Stimulated activated CD8-positive, alpha-beta memory T cell treated with anti-CD3 and anti-CD28 coated beads, Interleukin-12 subunit alpha, Interleukin-12 subunit beta, amount 100 ng/mL, for 4 hours (primary cell): ENCODE measurements around the gene LGI2.

Experiments used
- DNase-seq: peaks from one replicate; pipeline ENCODE4 v3.0.0-alpha.2; 2020; ENCODE audit warnings: low read depth

LGI2 gene

DNA sequence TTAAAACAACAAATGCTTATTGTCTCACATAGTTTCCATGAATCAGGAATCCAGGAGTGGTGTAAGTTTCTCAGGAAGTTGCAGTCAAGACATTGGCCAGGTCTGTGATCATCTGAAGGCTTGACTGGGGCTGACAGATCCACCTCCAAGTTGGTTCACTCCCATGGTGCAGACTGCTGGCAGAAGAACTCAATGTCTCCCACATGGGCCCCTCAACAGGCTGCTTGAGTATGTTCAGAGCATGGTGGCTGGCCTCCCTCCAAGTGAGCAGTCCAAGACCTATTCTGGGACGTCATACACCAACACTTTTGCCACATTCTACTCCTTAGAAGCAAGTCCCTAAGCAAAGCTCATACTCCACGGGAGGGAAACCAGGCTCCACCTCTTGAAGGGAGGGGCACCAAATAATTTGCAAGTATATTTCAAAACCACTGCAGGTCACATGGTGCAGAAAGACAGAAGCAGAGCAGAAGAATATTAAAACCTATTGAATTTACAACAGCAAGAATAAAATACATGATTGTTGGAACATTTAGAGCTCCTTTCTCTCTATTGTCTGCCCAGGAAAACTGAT is 35.3 kb downstream of the LGI2 start:
- DNase-seq: no peak

DNA sequence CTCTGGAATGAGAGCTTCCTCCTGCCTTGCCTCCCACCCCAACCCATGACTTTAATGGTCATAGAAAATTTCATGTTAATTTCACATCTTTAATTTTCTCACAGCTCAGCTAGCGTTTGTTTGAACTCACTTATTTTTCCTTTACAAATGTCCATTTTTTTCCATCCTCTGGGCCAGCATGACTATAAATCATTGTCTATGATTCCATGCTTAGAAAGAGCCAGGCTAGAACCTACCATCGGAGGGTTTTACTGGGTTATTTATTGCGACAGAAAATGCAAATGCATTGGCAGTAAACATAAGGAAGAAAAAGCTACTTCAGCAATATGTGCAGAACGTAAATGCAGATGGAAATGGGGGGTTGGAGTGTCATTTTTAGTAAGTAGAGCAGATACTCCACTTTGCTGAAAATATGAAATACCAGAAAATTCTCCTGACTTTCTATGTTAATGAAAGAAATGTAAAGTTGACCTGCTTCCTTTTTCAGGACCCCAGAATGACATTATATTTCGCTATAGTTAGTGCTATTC is 37.1 kb downstream of the LGI2 start:
- no peak for DNase-seq

DNA sequence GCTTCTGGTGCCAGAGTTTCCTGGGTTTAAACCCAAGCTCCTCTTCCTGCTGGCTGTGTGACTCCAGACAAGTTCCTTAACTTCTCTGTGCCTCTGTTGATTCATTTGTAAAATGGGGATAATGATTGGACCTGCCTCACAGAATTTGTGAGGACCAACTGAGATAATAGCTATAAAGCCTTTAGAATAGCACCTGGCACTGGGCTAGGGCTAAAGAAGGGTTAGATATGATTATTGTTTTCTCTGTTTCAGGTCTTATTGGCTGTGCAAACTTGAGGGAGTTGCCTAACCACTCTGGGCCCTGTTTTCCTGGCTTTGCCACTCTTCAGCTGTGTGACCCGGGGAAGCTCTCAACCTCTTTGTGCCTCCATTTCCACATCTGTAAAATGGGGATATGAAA is 37.8 kb downstream of the LGI2 start:
- DNase-seq: no peak

DNA sequence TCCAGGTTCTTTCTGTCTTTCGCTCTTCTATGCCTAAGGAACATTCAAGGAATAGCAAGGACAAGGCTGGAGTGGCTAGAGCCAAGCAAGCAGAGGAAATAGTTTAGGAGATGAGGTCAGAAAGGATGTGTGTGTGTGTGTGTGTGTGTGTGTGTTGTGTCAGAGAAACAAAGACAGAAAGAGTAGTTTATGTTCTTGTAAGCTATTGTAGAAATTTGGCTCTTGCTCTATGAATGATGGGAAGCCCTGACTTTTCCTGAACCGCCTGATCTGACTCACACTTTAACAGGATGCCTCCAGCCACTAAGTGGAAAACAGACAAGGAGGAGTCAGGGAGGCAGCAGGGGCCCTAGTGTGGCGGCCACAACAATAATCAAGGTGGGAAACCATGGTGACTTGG is 39.7 kb downstream of the LGI2 start:
- no peak for DNase-seq

DNA sequence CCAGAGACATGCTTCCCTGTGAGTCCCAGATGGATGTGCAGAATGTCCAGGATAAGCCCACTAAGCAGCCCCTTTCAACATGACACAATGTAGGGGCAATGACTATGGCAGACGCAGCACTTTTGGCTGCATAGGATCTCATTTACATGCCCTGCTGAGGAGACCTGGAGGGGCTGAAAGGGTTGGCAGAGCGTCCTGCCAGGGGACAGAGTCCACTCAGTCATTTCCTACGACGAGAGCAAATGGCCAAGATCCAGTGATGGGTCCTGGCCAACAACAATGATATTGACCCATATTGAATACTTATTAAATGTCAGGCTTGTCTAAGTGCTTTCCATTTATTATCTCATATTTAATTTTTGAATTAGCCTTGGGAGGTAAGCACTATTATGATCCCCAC is 41.4 kb downstream of the LGI2 start:
- DNase-seq: no peak

DNA sequence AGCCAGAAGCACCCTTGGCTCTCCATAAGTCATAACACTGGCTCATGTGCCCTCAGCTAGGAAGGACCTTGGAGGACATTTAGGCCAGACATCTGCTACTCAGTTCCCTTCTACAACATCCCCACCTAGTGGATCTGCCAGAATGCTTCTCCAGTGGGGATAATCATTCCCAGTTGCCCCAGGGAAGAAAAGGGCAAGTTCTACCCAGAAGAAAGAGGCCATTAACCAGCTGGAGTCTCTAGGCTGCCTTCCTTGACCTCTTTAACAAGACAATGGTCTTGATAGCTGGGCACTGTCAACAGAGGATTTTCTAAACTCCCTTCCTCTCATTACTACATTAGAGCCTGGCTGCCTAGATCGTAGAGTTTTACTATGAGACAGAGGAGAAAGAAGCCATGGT is 42.0 kb downstream of the LGI2 start:
- no peak for DNase-seq

DNA sequence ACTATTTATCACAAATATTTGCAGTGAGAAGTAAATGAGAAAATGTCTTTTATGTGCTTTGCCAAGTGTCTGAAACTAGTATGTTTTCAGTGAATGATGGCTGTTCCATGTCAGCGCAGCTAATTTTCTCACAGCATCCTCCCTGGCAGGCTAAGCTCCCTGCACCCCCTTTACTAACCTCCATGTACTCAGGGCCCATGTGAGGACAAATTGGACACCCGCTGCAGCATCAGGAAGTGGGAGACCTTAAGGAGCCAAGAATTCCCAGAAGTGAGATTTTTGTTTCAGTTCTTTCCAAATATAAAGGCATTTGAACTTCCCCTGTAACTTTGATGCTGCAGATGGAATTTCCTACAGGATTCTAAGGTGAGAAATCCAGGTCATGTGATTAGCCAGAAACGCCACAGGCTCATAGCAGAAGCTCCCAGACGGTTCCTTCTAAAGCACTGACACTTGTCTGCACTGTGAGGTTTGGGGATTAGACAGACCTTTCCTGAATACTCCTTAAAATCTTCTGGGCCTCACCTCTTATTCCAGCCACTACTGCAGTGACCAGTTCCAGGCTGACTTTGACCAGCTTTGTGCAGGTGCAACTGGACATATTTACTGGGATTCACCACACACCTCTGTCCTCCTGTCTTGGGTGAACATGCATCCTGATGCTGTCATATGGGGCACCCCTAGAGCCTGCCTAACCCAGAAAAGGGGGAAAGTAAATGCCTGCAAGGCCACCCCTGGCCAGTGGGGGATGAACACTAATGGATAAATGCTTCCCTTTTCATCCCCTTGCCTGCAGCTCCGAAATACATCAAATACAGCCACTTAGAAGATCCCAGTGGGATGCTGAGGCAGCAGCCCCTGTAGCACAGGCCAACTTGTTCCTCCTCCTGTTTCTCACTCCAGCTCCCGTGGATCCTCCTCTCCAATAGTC is 45.9 kb downstream of the LGI2 start:
- no peak for DNase-seq

DNA sequence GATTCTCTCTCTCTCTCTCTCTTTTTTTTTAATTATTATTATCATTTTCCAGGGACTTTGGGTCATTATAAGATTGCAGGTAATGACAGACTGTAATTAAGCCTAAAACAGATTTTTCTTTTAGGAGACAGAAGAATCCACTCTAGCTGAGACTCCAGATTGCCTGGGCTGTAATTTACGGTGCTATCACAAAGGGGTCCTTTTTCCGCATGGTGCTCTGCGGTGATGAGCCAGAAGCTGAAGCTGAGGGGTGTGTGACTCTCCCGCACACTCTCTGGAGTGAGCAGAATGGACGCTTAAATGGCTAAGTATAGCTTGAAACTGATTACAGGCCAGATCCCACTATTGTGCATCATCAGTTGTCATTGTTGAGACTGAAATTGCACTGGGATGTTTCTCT is 50.0 kb downstream of the LGI2 start:
- DNase-seq: no peak

DNA sequence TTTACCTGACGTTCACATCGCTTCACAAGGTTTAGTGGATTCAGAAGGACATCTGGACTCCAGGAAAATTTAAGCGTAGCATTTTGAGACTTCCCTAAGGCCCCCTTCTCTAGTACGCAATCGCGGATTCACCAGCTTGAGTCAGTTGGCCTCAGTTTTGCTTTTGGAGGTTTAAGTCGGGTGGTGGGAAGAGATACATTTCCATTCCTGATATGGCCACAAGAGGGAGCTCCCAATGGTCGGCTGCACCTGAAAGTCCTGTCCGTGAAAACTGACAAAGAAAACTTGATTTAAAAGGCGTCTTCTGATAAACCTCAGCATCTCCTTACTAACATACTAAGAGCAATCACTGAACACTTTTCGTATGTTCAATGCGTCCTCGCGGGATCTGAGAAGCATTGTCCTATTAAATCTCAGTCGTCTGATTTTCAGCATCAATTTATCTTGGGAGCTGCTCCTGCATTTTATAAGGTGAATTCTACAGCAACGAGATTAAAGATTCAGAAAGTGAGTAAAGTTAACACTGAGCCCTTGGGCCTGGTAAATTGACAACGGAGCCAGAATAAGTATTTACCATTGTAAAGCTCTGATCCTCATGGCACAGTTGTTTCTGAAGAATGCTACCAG is 50.6 kb downstream of the LGI2 start:
- DNase-seq: no peak

DNA sequence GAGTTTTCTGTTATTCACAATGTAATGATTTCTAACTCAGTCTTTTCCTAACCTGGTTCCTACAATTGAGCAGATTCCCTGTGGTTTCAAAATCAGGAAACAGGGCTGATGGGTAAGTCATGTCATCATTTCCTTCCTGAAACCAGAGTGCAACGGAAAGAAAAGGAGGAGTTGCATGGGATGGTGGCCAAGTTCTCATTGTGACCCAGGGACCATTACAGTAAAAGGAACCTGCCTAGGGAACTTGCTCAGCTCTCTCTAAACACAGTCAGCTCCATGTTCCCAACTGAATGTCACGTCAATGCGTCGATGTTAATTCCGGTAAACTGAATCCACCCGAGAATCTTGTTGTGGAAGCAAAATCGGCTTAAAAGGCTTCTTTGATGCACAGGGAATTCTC is 51.2 kb downstream of the LGI2 start:
- no peak for DNase-seq

DNA sequence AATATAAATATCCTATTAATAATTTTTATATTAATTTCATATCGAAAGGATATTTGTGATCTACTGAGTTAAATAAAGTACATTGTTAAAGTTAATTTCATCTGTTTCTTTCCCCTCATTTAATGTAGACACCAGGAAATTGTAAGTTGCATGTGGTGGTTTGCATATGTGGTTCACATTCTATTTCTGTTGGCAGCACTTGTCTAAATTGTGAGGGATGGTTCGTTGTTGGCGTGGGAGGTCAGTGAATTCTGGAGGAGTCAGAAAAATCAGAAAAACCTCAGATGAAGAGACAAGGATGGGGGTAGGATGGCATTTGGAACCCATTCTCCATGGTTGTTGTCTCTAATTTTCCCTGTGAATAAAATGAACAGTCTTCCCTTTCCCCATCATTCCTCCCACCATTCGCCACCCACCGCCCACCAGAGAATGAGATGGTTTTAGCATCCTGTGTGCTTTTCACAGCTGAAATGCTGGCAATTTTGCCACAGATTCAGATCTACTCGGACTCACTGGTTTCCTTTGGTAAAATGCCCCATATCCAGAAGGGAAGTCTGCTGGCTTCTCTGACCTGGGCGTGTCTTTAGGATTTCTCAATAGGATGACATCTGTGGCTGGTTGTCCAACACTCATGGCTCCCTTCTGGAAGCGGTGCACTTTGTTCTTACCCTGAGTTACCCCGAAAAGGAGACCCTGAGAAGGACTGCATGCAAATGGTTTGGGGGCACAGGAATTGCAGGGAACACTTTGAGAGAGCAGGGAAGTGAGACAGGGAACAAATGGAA is 52.3 kb downstream of the LGI2 start:
- DNase-seq: no peak

DNA sequence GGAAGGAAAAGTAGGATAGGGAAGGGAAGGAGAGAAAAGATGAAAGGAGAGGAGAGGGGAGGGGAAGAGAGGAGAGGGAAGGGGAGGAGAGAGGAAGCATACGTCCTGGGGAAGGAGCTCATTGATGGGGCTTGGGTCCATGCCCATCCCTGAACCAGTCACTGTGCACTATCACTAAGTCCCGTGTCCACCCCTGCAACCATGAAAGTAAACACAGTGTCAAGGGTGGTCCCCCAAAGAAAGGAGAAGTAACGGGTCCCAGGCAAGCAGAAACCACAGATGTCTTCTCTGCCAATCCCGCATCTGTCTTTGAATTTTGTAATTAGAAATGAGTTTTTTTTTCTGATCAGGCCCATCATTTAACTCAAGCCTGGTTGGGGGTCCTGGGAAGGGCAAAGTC is 55.2 kb downstream of the LGI2 start:
- DNase-seq: no peak

DNA sequence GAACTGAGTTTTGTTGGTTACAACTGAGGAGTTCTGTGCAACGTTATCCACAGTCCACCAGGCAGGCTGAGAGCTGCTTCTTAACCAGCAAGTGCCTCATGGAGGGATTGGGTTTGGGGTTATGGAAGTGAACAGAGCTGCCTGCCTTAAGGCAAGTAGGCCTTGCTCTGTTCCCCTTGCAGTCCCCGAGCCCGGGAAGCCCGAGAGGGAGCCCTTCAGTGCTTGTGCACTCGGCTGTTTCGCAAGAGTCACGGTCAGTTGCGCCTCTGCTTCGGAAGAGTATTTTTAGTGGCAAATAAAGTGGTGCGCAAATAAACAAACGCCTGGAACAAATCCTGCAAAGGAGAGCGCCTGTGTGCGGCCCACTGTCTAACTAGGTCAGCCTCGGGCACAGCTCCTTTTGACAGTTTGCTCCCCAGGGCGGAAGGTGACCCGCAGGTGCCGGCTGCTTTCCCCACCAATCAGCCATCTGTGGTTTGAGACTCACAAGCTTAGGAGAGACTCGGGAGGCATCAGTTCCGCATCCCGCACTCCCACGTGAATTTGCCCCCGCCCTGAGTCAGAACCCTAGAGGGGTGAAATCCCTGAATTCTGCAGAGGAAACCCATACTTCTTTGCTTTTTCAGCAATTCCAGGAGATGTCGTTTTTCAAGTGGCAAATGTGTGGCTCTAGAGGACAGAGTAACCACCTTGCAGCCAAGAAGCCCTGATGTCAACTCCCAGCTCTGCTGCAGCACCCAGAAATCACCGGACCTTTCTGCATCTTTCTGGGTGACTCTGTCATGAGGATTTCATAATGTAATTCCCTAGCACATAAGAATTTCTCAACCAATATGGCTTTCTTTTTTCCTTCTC is 56.8 kb downstream of the LGI2 start:
- no peak for DNase-seq

DNA sequence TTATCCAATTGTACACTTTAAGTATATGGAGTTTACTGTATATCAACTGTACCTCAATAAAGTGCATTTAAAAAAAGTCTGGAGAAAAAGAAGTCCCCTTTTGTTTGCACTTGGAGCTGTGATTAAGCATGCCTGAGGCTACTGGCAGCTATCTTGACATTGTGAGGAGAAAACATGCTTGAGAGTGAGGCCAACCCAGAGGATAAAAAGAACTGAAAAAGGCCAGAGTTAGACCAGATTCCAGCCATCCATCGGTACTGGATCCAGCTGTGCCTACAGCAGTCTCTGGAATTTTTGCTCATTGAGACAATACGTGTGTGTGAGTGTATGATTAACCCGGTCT is 57.4 kb downstream of the LGI2 start:
- DNase-seq: no peak

DNA sequence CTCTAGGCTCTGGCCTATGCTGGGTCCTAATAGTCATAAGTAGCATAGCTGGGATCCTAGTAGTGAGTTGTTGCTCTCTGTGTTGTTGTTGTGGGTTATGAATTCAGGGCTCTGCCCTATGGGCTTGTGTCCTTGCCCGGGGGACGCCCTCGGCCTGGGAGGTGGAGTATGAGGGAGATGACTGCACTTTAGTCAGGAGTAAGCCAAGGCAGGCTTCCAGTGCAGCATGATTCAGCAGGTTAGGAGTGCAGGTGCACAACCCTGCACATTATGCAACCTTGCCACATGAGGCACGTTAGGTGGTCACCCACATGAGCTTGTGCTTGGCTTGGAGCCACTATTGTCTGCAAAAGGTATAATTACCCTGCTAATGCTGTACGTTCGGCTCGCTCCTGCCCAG is 59.6 kb downstream of the LGI2 start:
- no peak for DNase-seq

DNA sequence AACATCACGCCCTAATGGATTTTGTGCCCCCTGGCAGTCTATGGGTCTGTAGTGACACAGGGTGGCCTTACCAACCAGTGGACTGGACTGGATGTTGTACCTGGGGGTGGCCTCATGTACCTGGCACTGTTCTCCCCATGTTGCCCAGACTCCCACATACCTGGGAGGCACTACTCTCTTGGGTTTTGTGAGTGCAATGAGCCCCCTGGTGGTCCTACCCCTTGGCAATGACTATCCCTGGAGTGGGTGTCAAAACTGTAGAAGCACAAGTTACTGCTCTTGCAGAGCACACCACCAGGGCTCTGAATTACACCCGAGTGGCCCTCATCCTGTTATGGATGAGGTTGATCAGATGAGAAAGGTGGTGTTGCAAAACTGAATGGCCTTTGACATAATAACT is 60.1 kb downstream of the LGI2 start:
- DNase-seq: no peak

DNA sequence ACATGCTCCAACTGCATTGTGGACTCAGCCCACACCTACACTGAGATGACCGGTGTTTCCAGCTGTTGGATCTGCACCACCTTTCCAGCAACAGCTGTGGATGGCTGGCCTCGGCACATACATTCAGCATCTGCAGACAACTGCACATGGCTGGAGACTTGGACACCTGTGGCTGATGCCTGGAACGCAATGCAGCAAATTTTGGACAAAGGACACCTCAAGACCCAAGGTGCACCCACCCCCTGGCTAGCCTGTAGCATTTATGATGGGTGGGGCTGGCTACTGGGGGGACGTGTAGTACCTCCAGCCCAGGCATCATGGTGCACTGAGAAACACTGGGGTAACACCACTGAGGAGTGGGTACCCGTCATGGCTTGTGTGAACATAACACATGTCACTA is 60.6 kb downstream of the LGI2 start:
- no peak for DNase-seq

DNA sequence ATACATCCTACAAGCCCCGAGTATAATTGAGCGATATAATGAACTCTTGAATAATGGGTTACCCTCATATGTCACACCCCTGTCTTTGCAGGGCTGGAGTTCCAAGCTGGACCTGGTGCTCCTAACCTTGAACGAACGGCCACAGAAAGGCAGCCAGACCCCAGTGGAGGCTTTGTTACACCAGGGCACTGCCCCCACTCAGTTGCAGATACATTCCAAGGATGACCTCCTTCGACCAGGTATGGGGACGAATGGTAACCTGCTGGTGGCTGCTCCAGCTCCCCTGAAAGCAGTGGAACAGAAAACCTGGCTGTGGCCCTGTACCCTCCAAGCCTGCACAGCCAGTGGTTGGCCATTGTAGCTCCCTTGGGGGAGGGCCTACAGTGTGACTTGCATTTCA is 61.3 kb downstream of the LGI2 start:
- no peak for DNase-seq

DNA sequence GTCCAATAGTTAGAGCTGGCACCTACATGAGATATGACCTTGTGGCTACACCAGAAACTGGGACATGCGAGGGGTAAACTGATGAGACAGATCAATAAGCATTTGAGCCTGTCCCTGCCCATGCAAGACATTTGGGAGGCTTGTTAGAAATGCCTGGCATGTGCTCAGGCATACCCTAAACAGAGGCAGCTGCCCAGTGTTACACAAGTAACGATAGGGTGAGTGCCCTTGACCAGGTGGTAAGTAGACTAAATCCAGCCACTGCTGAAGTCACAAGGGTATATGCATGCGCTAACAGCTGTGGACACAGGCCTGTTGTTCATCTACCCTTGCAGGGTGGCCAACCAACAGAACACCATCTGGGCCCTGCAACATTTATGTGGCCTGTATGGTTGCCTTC is 61.8 kb downstream of the LGI2 start:
- no peak for DNase-seq

DNA sequence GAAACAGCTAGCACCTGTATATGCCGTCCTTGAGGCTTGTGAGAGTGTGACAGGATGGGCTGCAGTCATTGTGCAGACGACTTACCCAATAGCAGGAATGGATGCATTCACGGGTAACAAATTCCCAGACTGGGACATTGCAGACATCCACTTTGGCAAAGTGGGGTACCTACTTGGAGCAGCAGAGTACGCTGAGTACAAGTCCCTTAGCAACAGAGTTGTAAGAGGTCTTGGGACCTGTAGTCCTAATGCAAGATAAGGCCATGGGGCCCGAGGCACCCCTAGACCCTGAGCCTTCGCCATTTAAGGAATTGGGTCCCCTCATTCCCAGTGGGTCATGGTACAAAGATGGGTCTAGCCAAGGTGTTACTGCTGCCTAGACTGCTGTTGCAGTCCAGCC is 62.5 kb downstream of the LGI2 start:
- DNase-seq: no peak

DNA sequence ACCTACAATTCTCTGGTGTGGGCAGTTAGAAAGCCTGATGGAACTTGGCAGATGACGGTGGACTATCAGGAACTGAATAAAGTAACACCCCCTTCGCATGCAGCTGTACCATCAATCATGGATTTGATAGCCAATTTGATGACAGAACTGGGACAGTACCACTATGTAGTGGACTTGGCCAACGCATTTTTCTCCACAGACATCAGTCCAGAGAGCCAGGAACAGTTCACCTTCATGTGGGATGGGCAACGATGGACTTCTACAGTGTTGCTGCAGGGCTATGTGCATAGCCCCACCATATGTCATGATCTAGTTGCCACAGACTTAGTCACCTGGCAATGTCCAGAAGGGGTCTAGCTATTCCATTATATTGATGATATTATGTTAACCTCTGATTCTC is 63.4 kb downstream of the LGI2 start:
- DNase-seq: no peak

DNA sequence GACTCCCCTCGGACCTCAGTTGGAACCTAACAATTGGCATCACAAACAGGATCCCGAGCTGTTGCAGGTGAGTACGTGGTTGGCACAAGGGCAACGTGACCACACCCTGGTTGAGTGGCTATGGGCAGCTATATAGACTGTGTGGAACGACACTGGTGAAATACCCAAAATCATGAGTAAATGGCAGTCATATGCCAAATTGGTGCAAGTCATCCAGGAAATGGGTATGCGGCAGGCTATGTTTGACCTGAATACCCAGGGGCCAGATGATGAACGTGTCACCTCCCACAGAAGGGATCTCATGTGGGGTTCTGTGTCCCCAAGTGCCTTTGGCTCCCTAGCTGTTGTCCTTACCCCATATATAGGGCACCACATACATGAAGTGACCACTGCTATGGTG is 64.7 kb downstream of the LGI2 start:
- DNase-seq: no peak
